Measurements from ENCODE around the gene OR1M1. TPM values are rescaled to one million over a fixed set of nuclear protein-coding genes. Genes with fewer than 3 reads are reported as not detected.

The OR1M1 gene, protein sequence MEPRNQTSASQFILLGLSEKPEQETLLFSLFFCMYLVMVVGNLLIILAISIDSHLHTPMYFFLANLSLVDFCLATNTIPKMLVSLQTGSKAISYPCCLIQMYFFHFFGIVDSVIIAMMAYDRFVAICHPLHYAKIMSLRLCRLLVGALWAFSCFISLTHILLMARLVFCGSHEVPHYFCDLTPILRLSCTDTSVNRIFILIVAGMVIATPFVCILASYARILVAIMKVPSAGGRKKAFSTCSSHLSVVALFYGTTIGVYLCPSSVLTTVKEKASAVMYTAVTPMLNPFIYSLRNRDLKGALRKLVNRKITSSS
- total RNA-seq (ENCODE audit: unreplicated experiment), result not detected
- long read RNA-seq, result 0 reads

DNA sequence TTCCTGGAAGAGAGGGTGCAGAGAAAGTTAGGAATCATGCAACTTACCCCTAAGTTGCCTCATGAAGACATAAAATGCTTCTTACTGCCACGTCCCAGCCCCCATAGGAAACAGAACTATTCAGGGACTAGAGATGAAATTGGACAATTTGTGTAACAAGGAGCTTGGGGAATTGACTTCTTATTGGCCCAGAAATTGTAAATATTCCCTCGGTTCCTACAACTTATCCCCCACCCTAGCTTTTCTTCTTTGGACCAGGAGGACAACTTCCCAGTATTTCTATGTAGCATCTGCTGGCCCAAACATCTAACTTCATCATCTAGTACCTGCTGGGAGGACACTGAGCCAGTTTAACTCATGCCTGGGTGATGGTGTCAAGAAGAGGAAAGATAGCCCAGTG, at the start of gene OR1M1:
Gene OR1M1 (plus strand): TSS at position 301 of the 400 bp plus-strand sequence. CDS start 6,184 bp downstream, outside the sequence.
- Mint-ChIP-seq H3K36me3 (ENCODE audit: unreplicated experiment) (no peaks in the 10 kb centered on the region), H3K27me3 (ENCODE audit: unreplicated experiment) (no peaks in the 10 kb centered on the region), H3K27ac (ENCODE audit: unreplicated experiment) (no peak within 1 kb of the TSS), H3K4me3 (ENCODE audit: unreplicated experiment) (no peak within 1 kb of the TSS), H3K4me1 (ENCODE audit: low read depth, unreplicated experiment) (no peaks in the 10 kb centered on the region), H3K9me3 (ENCODE audit: unreplicated experiment) (peaks cover 5% of the 10 kb centered on the region)
- TF ChIP-seq, protein P1, sequence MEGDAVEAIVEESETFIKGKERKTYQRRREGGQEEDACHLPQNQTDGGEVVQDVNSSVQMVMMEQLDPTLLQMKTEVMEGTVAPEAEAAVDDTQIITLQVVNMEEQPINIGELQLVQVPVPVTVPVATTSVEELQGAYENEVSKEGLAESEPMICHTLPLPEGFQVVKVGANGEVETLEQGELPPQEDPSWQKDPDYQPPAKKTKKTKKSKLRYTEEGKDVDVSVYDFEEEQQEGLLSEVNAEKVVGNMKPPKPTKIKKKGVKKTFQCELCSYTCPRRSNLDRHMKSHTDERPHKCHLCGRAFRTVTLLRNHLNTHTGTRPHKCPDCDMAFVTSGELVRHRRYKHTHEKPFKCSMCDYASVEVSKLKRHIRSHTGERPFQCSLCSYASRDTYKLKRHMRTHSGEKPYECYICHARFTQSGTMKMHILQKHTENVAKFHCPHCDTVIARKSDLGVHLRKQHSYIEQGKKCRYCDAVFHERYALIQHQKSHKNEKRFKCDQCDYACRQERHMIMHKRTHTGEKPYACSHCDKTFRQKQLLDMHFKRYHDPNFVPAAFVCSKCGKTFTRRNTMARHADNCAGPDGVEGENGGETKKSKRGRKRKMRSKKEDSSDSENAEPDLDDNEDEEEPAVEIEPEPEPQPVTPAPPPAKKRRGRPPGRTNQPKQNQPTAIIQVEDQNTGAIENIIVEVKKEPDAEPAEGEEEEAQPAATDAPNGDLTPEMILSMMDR (IDR thresholded peaks at IDR 0.05; ENCODE audit: partially characterized antibody, unreplicated experiment), result no peak
- DNase-seq, result no peak

DNA sequence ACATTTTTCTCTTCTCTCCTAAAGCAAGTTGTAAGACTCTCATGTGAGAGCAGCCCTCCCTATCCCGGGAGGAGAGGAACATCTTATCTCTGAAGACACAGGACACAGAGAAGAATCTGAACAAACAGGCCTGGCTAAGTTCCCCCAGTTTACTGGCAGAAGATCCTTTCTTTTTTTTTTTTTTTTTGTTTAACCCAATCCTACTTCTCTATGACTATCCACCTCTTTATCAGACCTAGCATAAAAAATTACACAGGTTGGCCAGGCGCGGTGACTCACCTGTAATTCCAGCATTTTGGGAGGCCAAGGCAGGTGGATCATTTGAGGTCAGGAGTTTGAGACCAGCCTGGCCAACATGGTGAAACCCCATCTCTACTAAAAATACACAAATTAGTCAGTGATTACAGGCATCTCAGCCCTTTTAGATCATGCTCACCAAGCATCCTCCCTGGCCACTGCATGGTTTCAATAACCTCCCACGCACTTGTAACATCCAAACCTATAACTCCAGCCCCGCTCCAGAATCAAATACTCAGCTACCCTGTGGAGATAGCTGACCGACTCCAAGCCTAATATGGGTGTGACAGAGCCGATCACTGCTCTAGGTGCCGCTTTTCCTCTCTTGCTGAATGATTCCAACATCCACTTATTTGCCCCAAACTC, 49.3 kb upstream of the OR1M1 start:
- no peak for DNase-seq
- Mint-ChIP-seq H3K4me1 (ENCODE audit: low read depth, unreplicated experiment) (no peaks in the 10 kb centered on the region), H3K9me3 (ENCODE audit: unreplicated experiment) (no peaks in the 10 kb centered on the region), H3K27me3 (ENCODE audit: unreplicated experiment) (no peaks in the 10 kb centered on the region), H3K27ac (ENCODE audit: unreplicated experiment) (no peak overlapping the region), H3K4me3 (ENCODE audit: unreplicated experiment) (no peak overlapping the region), H3K36me3 (ENCODE audit: unreplicated experiment) (no peaks in the 10 kb centered on the region)
- TF ChIP-seq, protein P1 (IDR thresholded peaks at IDR 0.05; ENCODE audit: partially characterized antibody, unreplicated experiment), result no peak

- Mint-ChIP-seq H3K4me1 (ENCODE audit: low read depth, unreplicated experiment) (no peaks in the 10 kb centered on the region), H3K9me3 (ENCODE audit: unreplicated experiment) (no peaks in the 10 kb centered on the region), H3K27ac (ENCODE audit: unreplicated experiment) (no peak overlapping the region), H3K27me3 (ENCODE audit: unreplicated experiment) (no peaks in the 10 kb centered on the region), H3K36me3 (ENCODE audit: unreplicated experiment) (no peaks in the 10 kb centered on the region), H3K4me3 (ENCODE audit: unreplicated experiment) (no peak overlapping the region)
- TF ChIP-seq, protein P1 (IDR thresholded peaks at IDR 0.05; ENCODE audit: partially characterized antibody, unreplicated experiment), result no peak
- no peak for DNase-seq
Measured at GRCh38 chr19:9039728-9040127, 47.1 kb upstream of the OR1M1 start.

DNA sequence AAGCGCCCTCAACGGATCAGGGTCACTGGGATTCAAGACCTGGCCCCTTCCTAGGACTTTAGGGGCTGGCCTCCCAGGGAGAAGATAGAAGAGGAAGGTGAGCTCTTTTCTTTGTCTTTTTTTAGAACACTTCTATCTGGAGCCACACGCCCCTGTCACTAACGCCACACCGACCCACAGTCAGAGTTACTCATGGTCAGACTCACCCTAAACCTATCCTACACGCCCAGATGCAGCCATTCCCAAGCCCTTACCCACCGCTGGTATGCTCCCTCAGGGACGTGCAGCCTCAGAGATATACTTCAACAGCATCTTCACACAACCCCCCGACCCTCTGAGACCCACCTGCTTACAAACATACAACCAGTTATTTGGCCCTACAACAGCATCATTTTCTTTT, 46.7 kb upstream of the OR1M1 start:
- DNase-seq, result no peak
- no peaks in the 10 kb centered on the region for H3K27me3 Mint-ChIP-seq (ENCODE audit: unreplicated experiment)
- no peak overlapping the region for H3K4me3 Mint-ChIP-seq (ENCODE audit: unreplicated experiment)
- H3K36me3 Mint-ChIP-seq (ENCODE audit: unreplicated experiment), result no peaks in the 10 kb centered on the region
- no peaks in the 10 kb centered on the region for H3K9me3 Mint-ChIP-seq (ENCODE audit: unreplicated experiment)
- H3K27ac Mint-ChIP-seq (ENCODE audit: unreplicated experiment), result no peak overlapping the region
- no peaks in the 10 kb centered on the region for H3K4me1 Mint-ChIP-seq (ENCODE audit: low read depth, unreplicated experiment)
- TF ChIP-seq, protein P1 (IDR thresholded peaks at IDR 0.05; ENCODE audit: partially characterized antibody, unreplicated experiment), result no peak

- no peak for DNase-seq
- Mint-ChIP-seq H3K4me1 (ENCODE audit: low read depth, unreplicated experiment) (no peaks in the 10 kb centered on the region), H3K4me3 (ENCODE audit: unreplicated experiment) (no peak overlapping the region), H3K9me3 (ENCODE audit: unreplicated experiment) (no peaks in the 10 kb centered on the region), H3K36me3 (ENCODE audit: unreplicated experiment) (no peaks in the 10 kb centered on the region), H3K27ac (ENCODE audit: unreplicated experiment) (no peak overlapping the region), H3K27me3 (ENCODE audit: unreplicated experiment) (no peaks in the 10 kb centered on the region)
- TF ChIP-seq, protein P1 (IDR thresholded peaks at IDR 0.05; ENCODE audit: partially characterized antibody, unreplicated experiment), result no peak
Measured at GRCh38 chr19:9041023-9041422, 45.8 kb upstream of the OR1M1 start.

Measured in glutamatergic neuron (in vitro differentiated cells).